OCI-LY7 (cell line): Measurements from ENCODE around the gene YIPF1.
"Not testable (repeated sequence)": the region's sequence is repeated elsewhere in the genome, so short reads cannot be mapped to it uniquely, and the experiment has no call there.

Source experiments
- EZH2phosphoT487 ChIP-seq: fragments of 200-600 bp; sonication (generic); IDR thresholded peaks from 2 replicates; pipeline ENCODE4 v1.6.1; 2018; ENCODE audit warnings: low read depth, borderline replicate concordance, mild to moderate bottlenecking, mixed run types, antibody characterized with exemption, low read length, moderate library complexity, mixed read lengths
- TF ChIP-seq, protein P1 (sequence below): fragments of 200-600 bp; sonication (generic); conservative IDR thresholded peaks from 2 replicates; pipeline ENCODE4 v1.5.1; 2014; ENCODE audit warnings: mild to moderate bottlenecking, antibody characterized with exemption, low read length, moderate library complexity, mixed read lengths

- TF ChIP-seq, protein P1, sequence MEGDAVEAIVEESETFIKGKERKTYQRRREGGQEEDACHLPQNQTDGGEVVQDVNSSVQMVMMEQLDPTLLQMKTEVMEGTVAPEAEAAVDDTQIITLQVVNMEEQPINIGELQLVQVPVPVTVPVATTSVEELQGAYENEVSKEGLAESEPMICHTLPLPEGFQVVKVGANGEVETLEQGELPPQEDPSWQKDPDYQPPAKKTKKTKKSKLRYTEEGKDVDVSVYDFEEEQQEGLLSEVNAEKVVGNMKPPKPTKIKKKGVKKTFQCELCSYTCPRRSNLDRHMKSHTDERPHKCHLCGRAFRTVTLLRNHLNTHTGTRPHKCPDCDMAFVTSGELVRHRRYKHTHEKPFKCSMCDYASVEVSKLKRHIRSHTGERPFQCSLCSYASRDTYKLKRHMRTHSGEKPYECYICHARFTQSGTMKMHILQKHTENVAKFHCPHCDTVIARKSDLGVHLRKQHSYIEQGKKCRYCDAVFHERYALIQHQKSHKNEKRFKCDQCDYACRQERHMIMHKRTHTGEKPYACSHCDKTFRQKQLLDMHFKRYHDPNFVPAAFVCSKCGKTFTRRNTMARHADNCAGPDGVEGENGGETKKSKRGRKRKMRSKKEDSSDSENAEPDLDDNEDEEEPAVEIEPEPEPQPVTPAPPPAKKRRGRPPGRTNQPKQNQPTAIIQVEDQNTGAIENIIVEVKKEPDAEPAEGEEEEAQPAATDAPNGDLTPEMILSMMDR: not testable (repeated sequence)
- TF ChIP-seq EZH2phosphoT487: not testable (repeated sequence)
Observed at GRCh38 chr1:53816584-53816983, 73.0 kb downstream of the YIPF1 start.
